Measurements from ENCODE around the gene ZBTB7C. TPM values are rescaled to one million over a fixed set of nuclear protein-coding genes. Genes with fewer than 3 reads are reported as not detected.

The ZBTB7C gene
- total and polyA plus RNA-seq, 2 of the 4 experiments (the other 2 are of a cell fraction), result not detected

DNA sequence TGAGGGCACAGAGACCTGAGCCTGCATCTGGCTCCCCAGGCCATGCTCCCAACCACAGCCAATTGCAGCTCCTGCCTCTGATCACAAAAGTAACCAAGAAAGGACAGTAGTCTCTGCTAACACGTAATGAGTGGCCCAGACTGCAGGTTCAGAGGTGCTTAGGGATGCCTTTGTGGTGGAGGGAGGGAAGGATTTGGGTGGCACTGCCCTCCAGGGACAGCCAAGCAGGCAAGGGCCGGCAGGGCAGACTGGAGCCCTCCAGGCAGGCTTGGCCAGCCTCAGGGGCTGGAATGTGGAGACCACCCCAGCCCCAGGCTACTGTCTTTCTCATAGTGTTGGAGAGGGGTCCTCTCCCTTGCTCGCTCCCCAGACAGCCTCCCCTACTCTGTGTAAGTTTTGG is 364.2 kb downstream of the ZBTB7C start:
- H4K5ac ChIP-seq (ENCODE audit: low read depth, low read length), result no peak overlapping the region
- H2AK9ac ChIP-seq (replicated peaks; ENCODE audit: low read depth, low read length, poor library complexity), result no peak overlapping the region
- no peak overlapping the region for H2BK20ac ChIP-seq (ENCODE audit: low read depth, low read length)
- ATAC-seq (ENCODE audit: low read depth) (no peak), DNase-seq (no peak)
- no peak for TF ChIP-seq POLR2A (IDR thresholded peaks at IDR 0.05; ENCODE audit: low read depth, low read length)
- TF ChIP-seq, protein P1, sequence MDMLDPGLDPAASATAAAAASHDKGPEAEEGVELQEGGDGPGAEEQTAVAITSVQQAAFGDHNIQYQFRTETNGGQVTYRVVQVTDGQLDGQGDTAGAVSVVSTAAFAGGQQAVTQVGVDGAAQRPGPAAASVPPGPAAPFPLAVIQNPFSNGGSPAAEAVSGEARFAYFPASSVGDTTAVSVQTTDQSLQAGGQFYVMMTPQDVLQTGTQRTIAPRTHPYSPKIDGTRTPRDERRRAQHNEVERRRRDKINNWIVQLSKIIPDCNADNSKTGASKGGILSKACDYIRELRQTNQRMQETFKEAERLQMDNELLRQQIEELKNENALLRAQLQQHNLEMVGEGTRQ (IDR thresholded peaks at IDR 0.05; ENCODE audit: low read depth, low read length), result no peak
- no peak for TF ChIP-seq MAFK (IDR thresholded peaks at IDR 0.05; ENCODE audit: low read depth, low read length)
- TF ChIP-seq, protein P2, sequence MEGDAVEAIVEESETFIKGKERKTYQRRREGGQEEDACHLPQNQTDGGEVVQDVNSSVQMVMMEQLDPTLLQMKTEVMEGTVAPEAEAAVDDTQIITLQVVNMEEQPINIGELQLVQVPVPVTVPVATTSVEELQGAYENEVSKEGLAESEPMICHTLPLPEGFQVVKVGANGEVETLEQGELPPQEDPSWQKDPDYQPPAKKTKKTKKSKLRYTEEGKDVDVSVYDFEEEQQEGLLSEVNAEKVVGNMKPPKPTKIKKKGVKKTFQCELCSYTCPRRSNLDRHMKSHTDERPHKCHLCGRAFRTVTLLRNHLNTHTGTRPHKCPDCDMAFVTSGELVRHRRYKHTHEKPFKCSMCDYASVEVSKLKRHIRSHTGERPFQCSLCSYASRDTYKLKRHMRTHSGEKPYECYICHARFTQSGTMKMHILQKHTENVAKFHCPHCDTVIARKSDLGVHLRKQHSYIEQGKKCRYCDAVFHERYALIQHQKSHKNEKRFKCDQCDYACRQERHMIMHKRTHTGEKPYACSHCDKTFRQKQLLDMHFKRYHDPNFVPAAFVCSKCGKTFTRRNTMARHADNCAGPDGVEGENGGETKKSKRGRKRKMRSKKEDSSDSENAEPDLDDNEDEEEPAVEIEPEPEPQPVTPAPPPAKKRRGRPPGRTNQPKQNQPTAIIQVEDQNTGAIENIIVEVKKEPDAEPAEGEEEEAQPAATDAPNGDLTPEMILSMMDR (conservative IDR thresholded peaks at IDR 0.05; ENCODE audit: low read depth, low read length), result no peak
- TF ChIP-seq NFE2L2 (IDR thresholded peaks at IDR 0.05; ENCODE audit: low read depth, low read length), result no peak
- no peak for TF ChIP-seq FOS (IDR thresholded peaks at IDR 0.05; ENCODE audit: low read depth, low read length)
- TF ChIP-seq SMC3 (IDR thresholded peaks at IDR 0.05; ENCODE audit: low read depth, low read length), result no peak
- H3K27me3 ChIP-seq (ENCODE audit: control insufficient read depth, insufficient read depth, low read length), result no peaks in the 10 kb centered on the region; the same call in 1 of the 2 replicates
- H3K36me3 ChIP-seq (ENCODE audit: control insufficient read depth, insufficient read depth, low read length), result no peaks in the 10 kb centered on the region
- ChIA-PET POLR2A (ENCODE audit: unreplicated experiment) (no interaction called here), CTCF (no interaction called here)
- no peak overlapping the region for H2AFZ ChIP-seq (replicated peaks; ENCODE audit: low read length, poor library complexity)
- BruUV-seq (replicated peaks), result no TSS peak
- no peaks in the 10 kb centered on the region for H4K20me1 ChIP-seq (ENCODE audit: insufficient read depth, low read length)
- no peaks in the 10 kb centered on the region for H3K9me1 ChIP-seq (ENCODE audit: insufficient read depth, low read length)
- no peak overlapping the region for H2BK120ac ChIP-seq (ENCODE audit: low read depth, low read length)
- in situ Hi-C loops (cut with MboI; ENCODE audit: low sequenced_read_pairs), result no loop called here
- no peak overlapping the region for H3K9ac ChIP-seq (ENCODE audit: low read depth, low read length)
- no peak overlapping the region for H3K14ac ChIP-seq (replicated peaks; ENCODE audit: low read depth, low read length)
- no peak overlapping the region for H3K56ac ChIP-seq (ENCODE audit: extremely low read depth, insufficient read depth, low read length)
- H4K91ac ChIP-seq (ENCODE audit: insufficient read depth, low read depth, low read length), result no peak overlapping the region
- H2BK5ac ChIP-seq (ENCODE audit: low read depth, low read length, poor library complexity, severe bottlenecking), result no peak overlapping the region
- H3K79me1 ChIP-seq (ENCODE audit: low read depth in 1 of 2, low read length in 2 of 2), result no peaks in the 10 kb centered on the region
- H3K23ac ChIP-seq (ENCODE audit: low read depth, low read length), result no peak overlapping the region
- H2AK5ac ChIP-seq (ENCODE audit: low read depth, low read length), result no peak overlapping the region
- dilution Hi-C loops (cut with HindIII; ENCODE audit: low sequenced_read_pairs, unreplicated experiment), result no loop called here
- H2BK15ac ChIP-seq (ENCODE audit: low read depth, low read length), result no peak overlapping the region
- H3K4ac ChIP-seq (ENCODE audit: low read depth, low read length), result no peak overlapping the region
- H3K4me2 ChIP-seq (ENCODE audit: low read depth, low read length), result no peak overlapping the region
- H3K4me1 ChIP-seq (ENCODE audit: control insufficient read depth, insufficient read depth, low read length), result no peaks in the 10 kb centered on the region
- no peak overlapping the region for H3K18ac ChIP-seq (ENCODE audit: low read depth, low read length)
- H3K9me3 ChIP-seq (ENCODE audit: control insufficient read depth, insufficient read depth, low read length), result no peaks in the 10 kb centered on the region
- H3K4me3 ChIP-seq (ENCODE audit: insufficient read depth, low read depth, low read length), result no peak overlapping the region
- no peak overlapping the region for H4K8ac ChIP-seq (ENCODE audit: low read depth in 2 of 2, low read length in 2 of 2)
- no peak overlapping the region for H3K27ac ChIP-seq (ENCODE audit: insufficient read depth, low read length)
- no CpG with 5 or more reads among the region's 3 CpGs for WGBS, 2 experiments (ENCODE audit: extremely low coverage in 2 of 2, insufficient read length in 1 of 2)
- intact Hi-C loops (cut with micrococcal nuclease), result no loop called here
